Activated T-helper 1 cell treated with anti-CD3 and anti-CD28 coated beads, Interleukin-2, amount 50 U/mL, for 16 hours (primary cell): Measurements from ENCODE around the gene MMD.
"Not testable (repeated sequence)": the region's sequence is repeated elsewhere in the genome, so short reads cannot be mapped to it uniquely, and the experiment has no call there.

Experiments
- DNase-seq, 2 donors: peaks; one replicate each; pipeline ENCODE4 v3.0.0-alpha.2; 2020; ENCODE audit warnings: low read depth in 1 of 2, low spot score in 1 of 2

Gene MMD

DNA sequence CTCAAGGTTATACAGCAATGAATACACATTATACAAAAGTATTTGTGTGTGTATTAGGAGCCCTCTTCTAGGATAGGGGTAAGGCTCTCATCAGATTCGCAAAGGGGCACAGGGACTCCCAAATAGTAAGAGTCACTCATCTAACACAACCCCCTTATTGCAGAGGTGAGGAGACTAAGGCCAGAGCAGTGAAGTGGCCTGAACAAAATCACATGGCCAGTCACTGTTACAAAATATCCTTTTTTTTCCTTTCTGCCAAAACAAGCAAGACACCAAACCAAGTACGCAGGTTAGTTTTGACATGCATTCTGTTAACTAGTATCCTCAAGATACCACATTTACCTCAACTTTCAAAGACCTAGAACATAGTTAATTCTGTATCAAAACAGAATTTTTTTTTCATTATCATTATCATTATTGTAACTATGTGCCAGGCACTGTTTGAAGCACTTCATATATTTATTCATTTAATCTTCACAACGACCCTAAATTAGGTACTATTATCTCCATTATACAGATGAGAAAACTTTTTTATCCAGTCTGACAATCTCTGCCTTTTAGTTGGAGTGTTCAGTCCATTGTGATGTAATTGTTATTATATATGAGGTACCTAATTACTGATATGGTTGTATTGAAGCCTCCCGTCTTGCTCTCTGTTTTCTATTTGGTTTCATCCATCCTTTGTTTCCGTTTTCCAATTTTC is 25.7 kb downstream of the MMD start:
- DNase-seq = no peak

DNA sequence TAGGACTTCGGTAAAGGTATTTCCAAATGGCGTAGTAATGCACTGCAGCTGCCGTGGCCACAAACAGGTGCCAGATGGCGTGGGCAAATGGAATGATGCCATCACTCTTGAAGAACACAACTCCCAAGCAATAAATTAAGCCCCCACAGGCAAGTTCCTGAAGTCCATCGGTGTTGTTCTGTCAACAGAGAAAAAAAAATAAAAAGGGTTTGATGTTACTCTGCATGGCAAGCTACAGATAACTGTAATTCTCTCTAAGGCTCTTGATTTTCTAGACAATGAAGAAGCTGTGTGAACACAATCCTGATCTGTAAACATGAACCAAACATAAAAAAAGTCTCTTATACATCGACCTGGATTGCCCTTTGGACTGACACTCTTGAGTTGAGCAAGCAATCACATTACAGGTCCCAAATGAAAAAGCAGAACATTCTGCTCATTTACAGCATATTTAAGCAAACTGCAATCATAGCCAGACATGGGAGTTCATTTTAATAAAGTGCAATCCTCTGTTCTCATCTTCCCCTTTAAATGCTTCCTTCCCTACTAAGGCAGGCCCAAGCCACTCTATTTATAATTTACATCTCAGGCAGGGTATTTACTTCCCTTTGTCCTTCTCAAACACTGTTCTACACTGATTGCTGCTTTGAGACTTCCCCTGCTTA is 27.1 kb downstream of the MMD start:
- DNase-seq = no peak

DNA sequence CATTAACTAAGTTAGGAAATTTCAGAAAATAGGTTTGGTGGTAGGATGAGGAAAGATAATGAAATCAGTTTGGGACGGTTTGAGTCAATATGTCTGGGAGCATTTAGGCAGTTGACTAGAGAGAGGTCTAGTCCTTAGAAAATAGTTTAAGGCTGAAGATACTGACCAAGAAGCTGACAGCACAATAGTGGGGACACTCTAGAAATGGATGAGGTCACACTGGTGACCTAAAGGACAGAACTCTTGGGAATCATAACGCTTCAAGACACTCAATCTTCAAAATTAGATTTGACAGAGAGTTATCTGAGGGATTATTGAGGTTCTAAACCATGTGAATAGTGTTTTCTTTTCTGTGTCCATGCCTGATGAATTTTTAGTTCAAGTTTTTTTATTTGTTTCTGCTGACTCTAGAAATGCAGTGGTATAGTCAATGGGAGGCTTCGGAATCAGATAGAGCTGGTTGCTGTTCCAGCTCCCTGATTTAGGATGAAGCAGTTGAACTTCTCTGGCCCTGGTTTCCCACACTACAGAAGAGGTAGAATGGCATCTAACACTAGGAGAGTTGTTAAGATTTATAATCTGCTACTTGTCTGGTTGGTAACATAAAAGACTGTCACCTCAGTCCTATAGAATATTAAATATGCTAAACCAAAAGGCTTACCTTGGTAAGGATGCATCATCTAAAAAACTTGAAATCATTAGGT is 29.7 kb downstream of the MMD start:
- no peak for DNase-seq

DNA sequence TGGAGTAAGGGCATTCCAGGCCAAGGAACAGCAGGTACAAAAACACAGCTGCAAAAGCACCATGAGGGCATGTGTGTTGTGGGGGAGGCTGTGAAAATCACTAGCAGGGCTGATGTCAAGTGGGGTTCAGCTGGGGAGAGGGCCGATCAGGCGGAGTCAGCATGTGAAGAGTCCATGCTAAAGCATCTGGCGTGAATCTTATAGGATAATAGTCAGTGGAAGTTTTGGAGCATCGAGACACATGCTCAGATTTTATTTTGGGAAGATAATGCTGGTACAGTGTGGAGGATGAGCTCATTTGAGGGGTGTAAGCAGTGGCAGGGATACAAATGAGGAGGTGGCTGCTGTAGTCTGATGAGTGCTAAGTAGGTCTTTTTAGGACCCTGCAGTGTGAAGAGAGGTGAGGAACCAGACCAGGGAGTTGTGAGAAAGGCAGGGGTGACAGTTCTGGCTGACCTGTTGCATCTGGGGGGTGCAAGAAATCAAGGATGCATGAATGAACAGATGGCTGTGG is 30.3 kb downstream of the MMD start:
- DNase-seq = no peak

DNA sequence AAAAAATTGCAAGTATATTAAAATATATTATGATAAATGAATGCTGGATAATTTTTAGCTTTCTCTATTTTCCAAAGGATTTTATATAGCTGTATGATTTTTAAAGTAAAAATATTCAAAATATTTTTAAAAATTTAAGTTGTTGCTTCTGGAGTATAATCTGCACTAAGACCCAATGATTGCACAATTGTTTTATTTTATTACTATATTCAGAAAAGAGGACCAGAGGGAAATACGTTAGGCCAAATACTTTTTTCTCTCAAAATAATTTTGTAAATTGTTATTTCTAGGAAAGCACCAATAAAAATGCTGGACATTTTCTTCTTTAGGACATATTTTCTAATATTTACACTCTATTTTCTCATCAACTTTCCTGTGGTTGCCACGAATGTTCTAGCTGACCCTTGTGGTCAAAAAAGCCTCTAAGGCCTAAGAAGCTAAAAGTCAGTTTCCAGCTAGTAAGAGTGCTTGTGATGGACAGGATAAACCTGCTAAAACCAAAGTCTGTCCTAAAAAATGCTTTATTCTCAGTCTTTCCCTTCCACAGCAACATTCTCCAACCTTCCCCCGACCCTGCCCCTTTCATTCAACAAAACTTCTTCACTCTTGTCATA is 31.2 kb downstream of the MMD start:
- DNase-seq = no peak

DNA sequence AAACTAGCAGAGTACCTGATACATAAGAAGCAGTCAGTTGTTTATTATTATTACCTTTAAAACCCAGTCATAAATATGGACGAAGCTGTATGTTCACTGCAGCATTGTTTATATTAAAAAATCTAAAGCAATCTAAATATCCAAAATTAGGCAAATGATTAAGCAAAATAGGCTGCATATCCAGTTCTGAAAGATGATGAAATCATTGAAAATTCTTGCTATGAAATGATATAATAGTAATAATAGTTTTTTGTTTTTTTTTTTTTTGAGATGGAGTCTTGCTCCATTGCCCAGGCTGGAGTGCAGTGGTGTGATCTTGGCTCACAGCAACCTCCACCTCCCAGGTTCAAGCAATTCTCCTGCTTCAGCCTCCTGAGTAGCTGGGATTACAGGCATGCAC is 31.9 kb downstream of the MMD start:
- DNase-seq = not testable (repeated sequence)

DNA sequence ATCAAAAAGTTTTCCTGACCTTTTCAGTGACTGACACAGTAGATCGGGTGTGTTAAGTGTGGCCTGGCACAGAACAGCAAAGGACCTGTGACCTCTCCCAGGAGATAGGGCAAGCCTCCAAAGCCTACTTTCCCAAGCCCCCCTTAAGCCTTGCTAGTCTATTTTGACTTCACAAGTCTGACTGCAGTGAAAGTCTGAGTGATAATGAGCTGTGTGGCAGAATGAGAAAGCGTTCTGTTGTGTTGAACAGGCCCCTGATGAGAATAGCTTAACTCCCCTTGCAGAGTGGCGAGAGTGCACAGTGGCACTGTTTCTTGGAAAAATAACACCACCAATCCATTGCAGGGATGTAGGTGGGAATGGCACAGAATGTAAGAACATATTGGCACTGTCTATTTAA is 32.8 kb downstream of the MMD start:
- DNase-seq = no peak

DNA sequence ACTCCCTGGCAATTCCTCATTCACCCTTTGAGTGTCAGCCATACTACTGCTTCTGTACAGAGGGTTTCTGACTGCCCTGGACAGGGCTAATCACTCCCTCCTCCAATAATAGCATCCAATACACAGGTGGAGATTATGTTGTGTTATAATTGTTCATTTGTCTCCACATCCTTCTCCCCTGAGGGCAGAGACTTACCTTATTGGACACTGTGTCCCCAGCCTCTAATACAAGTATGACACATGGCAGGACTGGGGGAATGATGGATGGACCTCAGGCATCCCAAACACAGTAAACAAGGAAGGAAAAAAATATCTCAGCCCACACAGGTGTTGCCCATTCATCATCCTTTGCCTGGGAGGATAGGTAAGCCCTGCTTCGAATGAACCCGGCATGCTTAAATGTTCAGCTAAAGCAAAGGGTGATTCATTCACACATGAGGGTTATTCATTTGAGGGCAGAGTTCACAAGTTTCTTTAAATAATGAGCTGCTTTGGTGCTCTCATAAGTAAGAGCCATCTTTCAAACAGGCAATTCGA is 34.8 kb downstream of the MMD start:
- no peak for DNase-seq

DNA sequence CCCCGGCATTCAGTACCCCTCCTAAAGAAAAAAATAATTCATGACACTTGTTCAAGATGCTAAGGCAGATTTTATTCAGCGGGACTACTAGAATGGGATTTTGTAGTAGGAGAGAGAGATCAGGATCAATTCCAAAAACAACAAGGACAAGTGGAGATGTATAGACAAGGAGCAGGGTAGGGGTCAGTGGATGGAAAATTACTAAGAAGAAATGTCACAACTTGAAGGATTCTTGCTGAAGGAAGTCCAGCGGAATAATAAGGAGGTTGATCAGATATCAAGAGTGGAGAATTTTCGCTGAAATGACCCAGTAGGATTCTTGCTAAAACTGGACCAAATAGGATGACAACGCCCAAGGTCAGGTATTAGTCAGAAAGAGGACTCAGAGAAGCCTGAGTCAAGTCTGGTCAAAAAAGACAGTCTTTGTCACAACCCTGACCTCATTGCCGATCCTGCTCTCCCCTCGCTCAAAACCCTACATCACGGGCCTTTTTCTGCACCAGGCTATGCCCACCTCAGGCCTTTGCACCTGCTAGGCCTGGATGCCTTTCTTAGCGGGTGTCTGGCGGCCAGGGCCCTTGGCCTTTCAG is 36.9 kb downstream of the MMD start:
- no peak for DNase-seq

DNA sequence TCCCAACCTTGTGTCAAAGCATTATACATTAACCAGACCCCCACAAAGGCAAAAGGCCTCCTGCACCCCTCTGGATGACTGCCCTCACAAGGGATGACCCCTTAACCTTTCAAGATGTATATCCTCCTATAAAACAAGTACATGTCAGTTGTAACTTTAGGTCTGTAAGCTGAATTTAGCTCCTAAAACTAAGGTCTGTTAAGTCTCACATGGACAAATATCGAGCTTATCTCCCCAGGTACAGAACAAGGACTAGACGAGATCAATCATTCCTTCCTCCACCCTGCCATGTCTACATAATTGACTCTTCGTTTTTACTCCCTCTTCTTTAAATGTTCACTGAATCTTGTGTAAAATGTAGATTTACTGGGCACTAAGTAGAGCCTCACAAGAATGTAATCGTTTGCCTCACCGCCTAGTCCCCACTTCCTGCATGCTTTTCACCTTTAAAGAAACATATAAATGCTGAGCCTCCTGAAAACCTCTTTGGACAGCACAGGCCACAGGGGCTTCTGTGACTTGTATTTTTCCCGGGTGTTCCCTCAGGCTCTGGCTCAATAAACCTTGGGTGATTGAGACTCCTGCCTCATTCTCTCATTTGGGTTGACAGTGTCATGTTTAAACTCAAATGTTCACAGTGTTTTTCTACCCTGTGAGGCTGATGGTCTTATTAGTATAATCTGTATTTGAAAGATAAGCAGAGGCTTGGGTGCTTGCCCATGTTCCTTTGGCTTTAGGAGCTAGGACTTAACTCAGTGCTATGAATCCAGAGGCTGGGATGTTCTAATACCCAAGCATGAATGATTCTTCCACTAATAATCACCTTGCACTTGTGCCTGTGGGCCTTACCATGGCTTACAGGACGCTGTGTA is 37.6 kb downstream of the MMD start:
- DNase-seq = no peak

DNA sequence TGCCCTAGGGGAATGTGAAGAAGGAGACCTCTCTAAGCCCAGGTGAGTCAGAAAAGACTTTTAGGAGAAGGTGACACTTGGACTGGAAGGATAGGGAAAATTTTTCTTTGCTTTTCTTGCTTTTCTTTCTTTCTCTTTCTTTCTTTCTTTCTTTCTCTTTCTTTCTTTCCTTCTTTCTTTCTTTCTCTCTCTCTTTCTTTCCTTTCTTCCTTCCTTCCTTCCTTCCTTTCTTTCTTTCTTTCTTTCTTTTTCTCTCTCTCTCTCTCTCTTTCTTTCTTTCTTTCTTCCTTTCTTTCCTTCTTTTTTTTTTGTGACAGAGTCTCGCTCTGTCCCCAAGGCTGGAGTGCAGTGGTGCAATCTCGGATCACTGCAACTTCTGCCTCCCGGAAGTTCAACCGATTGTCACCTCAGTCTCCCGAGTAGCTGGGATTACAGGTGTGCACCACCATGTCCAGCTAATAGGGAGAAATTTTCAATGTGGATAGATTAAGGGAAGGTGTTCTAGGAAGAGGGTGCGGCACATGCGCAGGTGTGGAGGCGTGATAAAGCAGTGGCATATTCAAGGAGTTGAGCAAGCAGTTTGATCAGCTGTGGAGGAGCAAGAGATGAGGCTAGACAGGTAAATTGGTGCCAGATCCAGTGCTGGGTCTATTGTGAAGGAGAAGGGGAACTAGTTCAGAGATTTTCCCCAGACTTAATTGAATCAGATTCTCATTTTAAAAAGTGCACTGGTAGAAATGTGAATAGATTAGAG is 40.4 kb downstream of the MMD start:
- DNase-seq = no peak

DNA sequence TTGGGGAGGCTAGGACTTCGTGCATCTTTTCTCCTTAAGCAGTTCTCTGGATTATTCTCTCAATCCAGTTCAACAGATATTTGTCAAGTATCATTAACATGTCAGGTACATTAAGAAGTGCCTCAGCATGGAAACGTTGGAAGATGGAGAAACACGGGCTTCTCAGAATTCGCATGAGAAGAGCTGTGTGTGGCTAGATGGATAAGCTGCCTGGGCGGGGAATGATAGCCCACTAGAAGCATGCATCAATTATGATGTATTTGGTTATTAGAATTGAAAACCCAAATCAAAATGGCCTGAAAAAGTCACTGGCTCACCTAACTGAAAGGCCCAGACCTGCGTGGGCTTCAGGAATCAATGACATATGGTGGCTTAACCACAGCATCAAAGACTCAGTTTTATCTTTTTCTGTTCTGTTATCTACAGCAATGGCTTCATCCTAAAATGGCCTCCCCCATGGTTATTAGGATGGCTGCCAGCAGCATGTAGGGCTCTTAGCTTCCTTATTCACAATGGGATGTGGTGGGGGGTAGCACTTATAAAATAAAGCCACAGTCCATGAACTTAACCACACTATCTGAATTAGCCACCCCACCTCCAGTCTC is 43.9 kb downstream of the MMD start:
- no peak for DNase-seq

DNA sequence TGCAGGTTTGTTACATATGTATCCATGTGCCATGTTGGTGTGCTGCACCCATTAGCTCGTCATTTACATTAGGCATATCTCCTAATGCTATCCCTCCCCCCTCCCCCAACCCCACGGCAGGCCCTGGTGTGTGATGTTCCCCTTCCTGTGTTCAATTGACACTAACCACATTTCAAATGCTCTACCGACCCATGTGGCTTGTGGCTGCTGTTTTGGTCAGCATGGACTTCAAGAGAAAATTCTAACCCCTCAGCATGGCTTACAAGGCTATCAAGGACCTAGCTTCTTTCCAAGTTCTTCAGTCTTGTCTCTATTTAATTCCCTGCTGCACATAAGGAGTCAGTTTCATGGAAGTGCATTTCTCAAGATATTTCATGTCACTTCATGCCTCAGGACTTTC is 52.9 kb downstream of the MMD start:
- DNase-seq = no peak

DNA sequence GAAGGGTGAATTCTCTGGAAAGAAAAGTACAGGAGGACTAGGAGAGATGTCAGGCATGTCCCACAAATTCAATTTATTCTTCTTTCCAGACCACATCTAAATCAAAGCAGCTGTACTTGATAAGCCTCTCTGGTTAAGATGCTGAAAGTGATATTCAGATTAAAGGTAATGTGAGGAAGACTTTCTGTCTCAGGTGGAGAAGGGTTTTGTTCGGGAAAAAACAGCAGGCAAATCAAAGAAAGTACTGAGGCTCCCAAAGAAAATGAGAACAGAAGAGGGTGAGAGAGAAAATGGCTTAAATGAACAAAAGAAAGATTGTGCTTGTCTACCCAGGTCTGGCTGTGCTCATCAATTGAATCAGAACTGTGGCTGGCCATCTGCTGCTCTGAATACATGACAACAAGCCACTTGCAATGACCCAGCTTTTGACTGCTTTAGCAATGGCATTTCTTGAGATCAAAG is 55.6 kb downstream of the MMD start:
- DNase-seq = no peak

DNA sequence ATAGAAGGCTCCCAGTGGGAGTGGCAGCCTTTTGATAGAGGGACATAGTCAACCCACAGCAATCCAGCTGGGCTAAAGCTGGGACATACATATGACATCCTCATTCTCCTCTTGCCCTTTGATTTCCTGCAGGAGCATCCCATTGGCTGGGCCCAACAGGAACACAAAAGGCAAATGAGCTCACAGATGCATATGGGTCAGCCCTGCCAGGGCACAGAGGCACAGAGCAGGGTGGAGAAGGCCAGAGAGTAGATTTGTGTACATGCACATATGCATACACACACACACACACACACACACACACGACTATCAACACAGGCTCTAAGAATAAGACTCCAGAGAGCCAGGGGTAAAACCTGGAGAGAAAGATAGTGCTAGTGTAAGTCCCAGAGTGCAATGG is 58.6 kb downstream of the MMD start:
- DNase-seq = no peak

DNA sequence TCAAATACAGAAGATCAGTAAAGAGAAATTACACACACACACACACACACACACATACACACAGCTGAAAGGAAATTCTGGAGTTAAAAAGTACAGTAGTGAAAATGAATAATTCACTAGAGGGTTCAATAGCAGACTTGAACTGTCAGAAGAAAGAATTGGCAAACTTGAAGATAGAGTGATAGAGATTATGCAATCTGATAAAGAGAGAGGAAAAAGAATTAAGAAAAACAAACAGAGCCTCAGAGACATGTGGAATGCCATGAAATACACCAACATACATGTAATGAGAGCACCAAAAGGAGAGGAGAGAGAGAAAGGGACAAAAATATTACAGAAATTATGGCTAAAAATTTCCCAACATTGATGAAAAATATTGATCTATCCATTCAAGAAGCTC is 60.7 kb downstream of the MMD start:
- no peak for DNase-seq

DNA sequence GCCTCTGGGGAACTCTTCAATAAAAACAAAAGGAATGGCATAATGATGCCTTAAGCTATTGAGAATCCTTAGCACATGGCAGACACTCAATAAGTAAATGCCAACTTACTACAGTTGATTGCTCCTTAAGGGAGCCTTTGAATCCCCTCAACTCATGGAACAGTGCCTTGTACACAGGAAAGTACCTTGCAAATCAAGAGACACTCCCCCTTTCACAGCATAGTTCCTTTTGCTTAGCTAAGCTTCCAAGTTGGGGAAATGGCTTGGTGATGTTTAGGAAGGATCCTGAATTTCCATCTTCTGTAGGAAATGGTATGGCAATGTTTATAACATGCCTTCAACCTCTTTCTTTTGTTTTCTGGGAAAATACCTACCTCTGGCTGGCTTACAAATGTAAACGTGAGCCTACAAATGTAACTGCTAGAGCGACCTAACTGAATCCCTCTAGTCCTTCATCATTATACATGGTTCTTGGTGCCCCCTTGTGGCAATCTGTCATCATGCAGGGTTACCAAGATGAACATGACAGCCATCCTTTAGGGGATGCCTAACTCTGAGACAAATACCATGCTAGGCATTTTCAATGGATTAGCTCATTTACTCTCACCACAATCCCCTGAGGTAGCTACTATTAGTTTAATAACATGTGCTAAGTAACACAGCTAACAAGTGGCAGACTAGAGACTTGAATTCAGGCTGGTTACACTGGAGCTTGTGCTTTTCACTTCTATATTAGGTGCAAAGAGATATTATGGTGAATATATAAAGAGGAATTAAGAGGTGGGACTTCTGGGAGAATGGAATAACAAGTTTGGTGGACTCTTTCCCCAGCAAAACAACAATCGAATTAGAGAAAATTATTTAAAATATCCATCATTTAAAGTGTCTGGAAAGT is 65.0 kb downstream of the MMD start:
- DNase-seq = peak; percentile 34 to 36

DNA sequence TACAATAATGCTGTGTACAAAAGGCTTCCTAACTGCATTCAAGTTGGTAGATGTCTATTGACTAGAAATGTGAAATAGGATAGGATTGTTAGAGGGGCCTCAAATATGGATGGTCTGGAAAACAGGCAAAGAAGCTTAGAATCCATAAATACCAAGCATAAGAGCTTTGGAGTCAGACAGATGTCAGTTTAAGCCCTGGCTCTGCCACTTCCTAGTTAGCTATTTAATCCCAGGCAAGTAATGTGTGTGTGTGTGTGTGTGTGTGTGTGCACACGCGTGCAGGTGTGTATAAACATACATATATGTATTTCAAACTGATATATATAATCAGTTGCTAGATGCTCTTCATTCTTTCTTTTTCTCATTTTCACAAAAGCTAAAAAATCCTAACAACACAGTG is 66.7 kb downstream of the MMD start:
- DNase-seq = no peak
